AG10803 (cell line): ENCODE data around the gene ART1.

Source experiments
- DNase-seq: peaks from one replicate; pipeline ENCODE4 v3.0.0; 2010; ENCODE audit warnings: low read depth
- H3K4me3 ChIP-seq: 2 replicates; pipeline ENCODE4 v1.5.1; 2011; ENCODE audit warnings: mild to moderate bottlenecking, low read length, control low read depth
- CTCF ChIP-seq: conservative IDR thresholded peaks from 2 replicates; pipeline ENCODE4 v1.5.1; 2011; ENCODE audit warnings: mild to moderate bottlenecking, low read length, control low read depth, inconsistent platforms

Gene ART1

DNA sequence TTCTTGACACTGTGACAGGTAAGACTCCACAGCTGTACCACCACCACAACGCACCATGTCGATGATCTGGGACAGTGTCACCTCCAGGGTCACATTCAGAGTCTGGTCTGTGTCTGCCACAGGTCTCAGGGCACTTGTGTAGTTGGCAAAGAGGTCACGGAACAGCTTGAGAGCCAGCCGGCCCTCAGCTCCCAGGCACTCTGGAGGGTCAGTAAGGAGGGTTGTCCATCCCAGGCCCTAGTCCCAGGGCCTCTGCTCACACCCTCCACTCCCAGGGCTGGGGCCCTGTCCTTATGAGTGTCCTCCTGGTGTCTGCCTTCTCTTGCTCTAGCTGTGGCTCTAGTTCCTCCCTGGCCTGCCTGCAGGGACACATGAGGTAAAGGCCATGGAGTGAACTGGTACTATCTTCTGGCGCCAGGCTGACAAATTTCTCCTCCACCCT is 24.8 kb downstream of the ART1 start:
- DNase-seq, result no peak
- TF ChIP-seq CTCF, result no peak
- no peak overlapping the region for H3K4me3 ChIP-seq

- no peak for TF ChIP-seq CTCF
- no peak for DNase-seq
- H3K4me3 ChIP-seq, result no peak within 1 kb of the TSS
Observed at GRCh38 chr11:3671334-3672254, 26.7 kb downstream of the ART1 start, which contains the start of gene CHRNA10. TSS of gene CHRNA10 (minus strand) at chr11:3671384. CDS start at chr11:3671312, 72 bp downstream.

GRCh38 chr11:3674189-3674588 is 29.3 kb downstream of the ART1 start:
- TF ChIP-seq CTCF, result no peak
- peak; percentile 11 for DNase-seq
- H3K4me3 ChIP-seq, result no peak overlapping the region

GRCh38 chr11:3675971-3676370 is 31.0 kb downstream of the ART1 start:
- DNase-seq, result no peak
- no peak overlapping the region for H3K4me3 ChIP-seq

DNA sequence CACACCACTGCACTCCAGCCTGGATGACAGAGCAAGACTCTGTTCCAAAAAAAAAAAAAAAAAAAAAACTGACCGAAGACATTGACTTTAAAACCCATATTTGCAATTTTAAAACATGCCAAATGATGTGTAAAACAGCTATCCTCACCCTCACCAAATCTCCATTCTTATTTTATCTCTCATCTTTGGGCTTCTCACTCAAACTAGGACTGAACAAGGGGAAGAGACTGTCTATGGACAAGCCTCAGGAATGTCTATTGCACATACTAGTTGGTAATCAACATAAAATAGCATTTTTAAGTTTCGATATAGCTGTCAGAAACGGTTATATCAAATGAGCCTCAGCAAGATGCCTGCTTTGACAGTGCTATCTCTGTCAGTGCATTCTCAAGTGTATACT is 34.1 kb downstream of the ART1 start:
- H3K4me3 ChIP-seq, result no peak overlapping the region
- DNase-seq, result no peak
- no peak for TF ChIP-seq CTCF

More at GRCh38 chr11:3675971-3676370, 31.0 kb downstream of the ART1 start:
- TF ChIP-seq CTCF, result no peak

GRCh38 chr11:3683039-3683438 is 38.1 kb downstream of the ART1 start:
- DNase-seq, result no peak
- H3K4me3 ChIP-seq, result no peak overlapping the region
- no peak for TF ChIP-seq CTCF
